GM10847 (cell line): ENCODE measurements around the gene SPINK5.

Experiments used
- POLR2A ChIP-seq: IDR thresholded peaks from 2 replicates; pipeline ENCODE4 v1.6.1; 2011; ENCODE audit not compliant: insufficient read length; ENCODE audit errors: extremely low read depth

SPINK5 gene

GRCh38 chr5:148151872-148152271 lies 88.1 kb downstream of the SPINK5 start:
- TF ChIP-seq POLR2A, result no peak

- TF ChIP-seq POLR2A, result no peak
Measured at GRCh38 chr5:148152781-148153180, 89.0 kb downstream of the SPINK5 start.

- TF ChIP-seq POLR2A, result no peak
Measured at GRCh38 chr5:148156609-148157008, 92.8 kb downstream of the SPINK5 start.

GRCh38 chr5:148162038-148162437 lies 98.3 kb downstream of the SPINK5 start:
- TF ChIP-seq POLR2A, result no peak

DNA sequence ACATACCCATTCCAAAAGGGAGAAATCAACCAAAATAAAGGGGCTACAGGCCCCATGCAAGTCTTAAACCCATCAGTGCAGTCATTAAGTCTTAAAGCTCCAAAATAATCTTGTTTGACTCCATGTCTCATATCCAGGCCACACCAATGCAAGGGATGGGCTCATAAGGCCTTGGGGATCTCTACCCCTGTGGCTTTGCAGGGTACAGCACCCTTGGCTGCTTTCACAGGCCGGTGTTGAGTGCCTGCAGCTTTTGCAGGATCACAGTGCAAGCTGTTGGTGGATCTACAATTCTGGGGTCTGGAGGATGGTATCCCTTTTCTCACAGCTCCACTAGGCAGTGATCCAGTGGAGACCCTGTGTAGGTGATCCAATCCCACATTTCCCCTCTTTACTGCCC lies 99.6 kb downstream of the SPINK5 start:
- no peak for TF ChIP-seq POLR2A

GRCh38 chr5:148166550-148167283 lies 102.9 kb downstream of the SPINK5 start:
- no peak for TF ChIP-seq POLR2A

DNA sequence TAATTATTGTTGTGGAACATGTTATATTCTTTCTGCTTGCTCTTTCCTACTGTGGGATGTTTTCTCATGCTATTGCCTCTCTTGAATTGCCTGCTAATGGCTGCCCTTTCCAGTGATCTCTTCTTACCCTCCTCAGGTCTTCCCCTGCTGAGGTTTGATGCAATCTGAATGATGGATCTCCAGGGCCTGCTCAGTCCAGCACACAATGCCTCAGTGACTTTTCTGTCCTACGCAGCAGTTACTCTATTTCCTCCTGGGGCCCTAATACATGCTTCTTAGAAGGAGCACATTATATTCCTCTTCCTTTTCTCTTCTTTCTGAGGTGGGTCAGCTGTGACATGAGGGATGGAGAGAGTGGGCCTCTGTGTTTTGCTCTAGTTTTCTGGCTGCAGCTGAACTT lies 104.5 kb downstream of the SPINK5 start, which contains the start of gene SPINK14:
SPINK14 (plus strand) TSS at position 301 of the 400 bp plus-strand sequence. CDS start 1,187 bp downstream, outside the sequence.
- no peak for TF ChIP-seq POLR2A

DNA sequence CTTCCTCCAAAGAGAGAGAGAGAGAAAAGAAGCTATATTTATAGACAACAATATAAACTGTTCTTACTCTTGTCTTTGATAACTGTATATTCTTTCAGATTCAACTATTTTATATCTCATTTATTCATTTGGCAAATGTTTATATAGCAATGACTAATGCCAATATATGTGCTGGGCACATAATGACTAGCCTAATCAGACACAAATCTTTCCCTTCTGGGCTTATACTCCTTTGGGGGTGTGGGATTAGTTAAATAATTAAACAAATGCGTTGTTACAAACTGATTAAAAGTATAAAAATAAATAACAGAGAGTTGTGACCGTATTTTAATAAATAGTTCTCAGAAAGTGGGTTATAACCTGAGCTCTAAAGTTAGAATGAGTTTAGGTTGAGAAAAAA lies 108.6 kb downstream of the SPINK5 start:
- TF ChIP-seq POLR2A, result no peak

DNA sequence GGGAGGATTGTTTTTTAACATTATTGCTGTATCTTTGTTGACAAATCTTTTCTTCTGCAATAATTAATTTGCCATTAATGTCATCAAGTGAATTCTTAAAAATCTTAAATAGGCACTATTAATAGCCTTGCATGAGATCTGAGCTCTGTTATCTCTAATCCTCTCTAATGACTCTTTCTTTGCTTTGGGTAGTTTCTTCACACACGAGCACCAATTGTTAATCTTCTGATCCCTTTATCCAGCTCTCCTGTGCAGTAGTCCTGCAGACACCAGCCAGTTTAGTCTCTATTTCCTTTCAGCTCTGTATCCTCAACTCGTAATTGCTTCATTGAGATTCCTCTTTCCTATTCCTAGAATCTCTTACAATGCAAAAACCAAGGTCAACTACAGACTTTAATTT lies 112.7 kb downstream of the SPINK5 start:
- TF ChIP-seq POLR2A, result no peak

DNA sequence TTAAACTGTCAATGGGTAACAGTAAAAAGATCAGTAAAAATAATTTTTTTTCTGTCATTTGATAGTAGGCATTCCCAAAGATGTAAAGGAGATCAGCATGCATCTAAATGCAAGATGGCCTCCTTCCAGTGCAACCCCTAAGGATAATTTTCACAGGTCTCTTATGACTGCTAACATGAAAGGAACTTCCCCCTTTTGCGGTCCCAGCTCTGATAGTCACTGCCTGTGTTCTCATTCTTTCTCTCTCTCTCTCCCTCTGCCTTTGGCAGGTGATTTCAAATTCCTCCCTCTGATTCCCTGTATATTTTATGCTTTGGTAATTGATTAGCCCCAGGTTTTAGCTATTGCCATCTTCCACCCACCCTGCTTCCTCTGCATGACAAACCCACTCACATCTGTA lies 113.4 kb downstream of the SPINK5 start:
- no peak for TF ChIP-seq POLR2A

DNA sequence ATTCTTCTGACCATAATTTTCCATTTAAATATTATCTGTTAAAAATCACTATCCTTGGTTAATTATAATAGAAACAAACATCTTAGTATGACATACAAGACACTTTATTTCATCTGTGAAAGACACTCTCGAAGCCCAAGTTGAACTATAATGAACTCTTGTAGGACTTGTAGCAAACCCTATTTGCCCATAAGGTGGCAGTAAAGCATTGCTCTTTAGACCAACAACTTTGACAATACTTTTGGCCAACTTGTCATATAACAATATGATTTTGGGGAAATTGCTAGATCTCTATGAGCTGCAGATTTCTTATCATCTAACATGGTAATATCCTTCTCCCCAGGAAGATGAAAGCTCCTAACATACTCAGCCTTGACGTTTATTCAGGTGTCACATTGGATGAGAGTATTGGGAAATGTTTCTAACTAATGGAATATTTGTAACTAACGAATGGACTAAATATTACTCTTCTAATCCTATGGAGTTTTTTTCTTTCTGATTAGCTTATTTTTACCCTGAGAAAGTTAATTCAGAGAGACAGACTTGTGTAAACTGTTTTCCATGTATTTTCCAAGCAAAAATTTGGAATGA lies 115.5 kb downstream of the SPINK5 start:
- TF ChIP-seq POLR2A, result no peak

- no peak for TF ChIP-seq POLR2A
Measured at GRCh38 chr5:148186248-148187003, 122.6 kb downstream of the SPINK5 start.
